Neuronal stem cell (in vitro differentiated cells): ENCODE measurements around the gene MEIOB.

Experiments
- DNase-seq: peaks from one replicate; pipeline ENCODE4 v3.0.0-alpha.2; 2013; ENCODE audit warnings: low spot score
- H2AFZ ChIP-seq: one replicate; pipeline ENCODE4 v1.6.1; 2013; ENCODE audit warnings: mild to moderate bottlenecking, low read length, inconsistent platforms
- H2AK5ac ChIP-seq: 2 replicates; pipeline ENCODE4 v1.6.1; 2013; ENCODE audit warnings: low read depth, mild to moderate bottlenecking, inconsistent platforms, low read length, moderate library complexity, mixed read lengths
- H2BK120ac ChIP-seq: 2 replicates; pipeline ENCODE4 v1.6.1; 2013; ENCODE audit warnings: low read depth, mild to moderate bottlenecking, inconsistent platforms, low read length, moderate library complexity, mixed read lengths
- H2BK12ac ChIP-seq: one replicate; pipeline ENCODE4 v1.6.1; 2013; ENCODE audit warnings: low read length, inconsistent platforms
- H2BK15ac ChIP-seq: 2 replicates; pipeline ENCODE4 v1.6.1; 2013; ENCODE audit warnings: mild to moderate bottlenecking, low read length, inconsistent platforms, mixed read lengths
- H2BK5ac ChIP-seq: one replicate; pipeline ENCODE4 v1.6.1; 2013; ENCODE audit warnings: inconsistent platforms, mild to moderate bottlenecking, low read length, moderate library complexity
- H3K14ac ChIP-seq: one replicate; pipeline ENCODE4 v1.6.1; 2013; ENCODE audit warnings: low read length, inconsistent platforms
- H3K18ac ChIP-seq: 2 replicates; pipeline ENCODE4 v1.6.1; 2013; ENCODE audit warnings: low read length, inconsistent platforms
- H3K23ac ChIP-seq: 2 replicates; pipeline ENCODE4 v1.6.1; 2013; ENCODE audit warnings: low read depth, mild to moderate bottlenecking, mixed read lengths, low read length, inconsistent platforms; ENCODE audit not compliant: poor library complexity
- H3K27ac ChIP-seq: replicated peaks from 3 replicates; pipeline ENCODE4 v1.5.1; 2013; ENCODE audit warnings: low read length, inconsistent platforms
- H3K27me3 ChIP-seq, 3 experiments: 2 replicates each; pipeline ENCODE4 v1.6.1; 2013; ENCODE audit warnings: low read length in 3 of 3, mild to moderate bottlenecking in 2 of 3, inconsistent platforms in 1 of 3, low read depth in 1 of 3, mixed read lengths in 1 of 3, moderate library complexity in 1 of 3; ENCODE audit not compliant: control insufficient read depth in 3 of 3, insufficient read depth in 3 of 3
- H3K36me3 ChIP-seq, 2 donors: replicated peaks in 1 of 2; 2 replicates each; pipeline ENCODE4 v1.6.1; 2013; ENCODE audit warnings: low read length in 2 of 2; ENCODE audit not compliant: control insufficient read depth in 2 of 2, insufficient read depth in 2 of 2
- H3K4ac ChIP-seq: 2 replicates; pipeline ENCODE4 v1.6.1; 2013; ENCODE audit warnings: inconsistent platforms, mild to moderate bottlenecking, low read length, moderate library complexity
- H3K4me1 ChIP-seq, 2 donors: 1 replicate in 1 of 2; 2 replicates in 1 of 2; pipeline ENCODE4 v1.6.1; 2013; ENCODE audit warnings: low read length in 2 of 2, low read depth in 1 of 2; ENCODE audit not compliant: control insufficient read depth in 2 of 2, insufficient read depth in 1 of 2
- H3K4me2 ChIP-seq: one replicate; pipeline ENCODE4 v1.6.1; 2013; ENCODE audit warnings: mild to moderate bottlenecking, low read length, inconsistent platforms; ENCODE audit not compliant: insufficient read depth, poor library complexity, severe bottlenecking
- H3K4me3 ChIP-seq, 2 donors: 2 replicates each; pipeline ENCODE4 v1.5.1; 2013; ENCODE audit warnings: low read length in 2 of 2, mild to moderate bottlenecking in 2 of 2, inconsistent platforms in 1 of 2, moderate library complexity in 1 of 2
- H3K79me1 ChIP-seq: one replicate; pipeline ENCODE4 v1.6.1; 2013; ENCODE audit warnings: low read depth, mild to moderate bottlenecking, inconsistent platforms, low read length, moderate library complexity
- H3K9ac ChIP-seq: one replicate; pipeline ENCODE4 v1.6.1; 2013; ENCODE audit warnings: mild to moderate bottlenecking, low read depth, low read length, inconsistent platforms; ENCODE audit not compliant: poor library complexity
- H3K9me3 ChIP-seq, 2 donors: replicated peaks in 1 of 2; 2 replicates each; pipeline versions ENCODE3 to v1.6.1; 2013; ENCODE audit warnings: low read length in 2 of 2, mild to moderate bottlenecking in 2 of 2, inconsistent platforms in 1 of 2, low read depth in 1 of 2, mixed read lengths in 1 of 2, moderate library complexity in 1 of 2; ENCODE audit not compliant: control insufficient read depth in 2 of 2, insufficient read depth in 1 of 2
- H4K8ac ChIP-seq: one replicate; pipeline ENCODE4 v1.6.1; 2013; ENCODE audit warnings: low read depth, mild to moderate bottlenecking, inconsistent platforms, low read length, moderate library complexity
- H4K91ac ChIP-seq: one replicate; pipeline ENCODE4 v1.6.1; 2013; ENCODE audit warnings: low read length, low read depth, mild to moderate bottlenecking, inconsistent platforms; ENCODE audit not compliant: poor library complexity
- WGBS, 2 donors: extraction: QIAGEN DNeasy Blood & Tissue Kit; methylation state at CpG; one replicate each; pipeline ENCODE4 v1.1.7; 2013; ENCODE audit warnings: missing lambda C conversion rate in 2 of 2, mixed read lengths in 1 of 2; ENCODE audit not compliant: insufficient read length in 2 of 2, insufficient replicate concordance in 1 of 2; ENCODE audit errors: extremely low coverage in 2 of 2; 5-methylcytosine and 5-hydroxymethylcytosine counted together

MEIOB gene

GRCh38 chr16:1785846-1786170 is 86.2 kb downstream of the MEIOB start:
- Histone ChIP-seq H3K27me3 (no peaks in the 10 kb centered on the region), H3K14ac (no peak overlapping the region), H3K79me1 (peaks cover 47% of the 10 kb centered on the region), H2BK5ac (no peak overlapping the region), H3K27ac (no peak overlapping the region), H2BK12ac (no peak overlapping the region), H3K9me3 (no peaks in the 10 kb centered on the region), H3K4me3 (no peak overlapping the region), H3K9ac (no peak overlapping the region), H2BK15ac (no peak overlapping the region), H3K4me2 (no peak overlapping the region), H2BK120ac (no peak overlapping the region), H4K91ac (no peak overlapping the region), H3K4ac (no peak overlapping the region), H3K36me3 (peaks cover 30 to 66% of the 10 kb centered on the region in 2 donors), H3K4me1 (peaks cover 7% of the 10 kb centered on the region in 2 donors), H3K18ac (no peak overlapping the region), H3K23ac (no peak overlapping the region), H4K8ac (no peak overlapping the region), H2AFZ (no peak overlapping the region), H2AK5ac (no peak overlapping the region)
- no peak for DNase-seq
- WGBS, 2 donors, result no CpG with 5 or more reads among the region's 14 CpGs

DNA sequence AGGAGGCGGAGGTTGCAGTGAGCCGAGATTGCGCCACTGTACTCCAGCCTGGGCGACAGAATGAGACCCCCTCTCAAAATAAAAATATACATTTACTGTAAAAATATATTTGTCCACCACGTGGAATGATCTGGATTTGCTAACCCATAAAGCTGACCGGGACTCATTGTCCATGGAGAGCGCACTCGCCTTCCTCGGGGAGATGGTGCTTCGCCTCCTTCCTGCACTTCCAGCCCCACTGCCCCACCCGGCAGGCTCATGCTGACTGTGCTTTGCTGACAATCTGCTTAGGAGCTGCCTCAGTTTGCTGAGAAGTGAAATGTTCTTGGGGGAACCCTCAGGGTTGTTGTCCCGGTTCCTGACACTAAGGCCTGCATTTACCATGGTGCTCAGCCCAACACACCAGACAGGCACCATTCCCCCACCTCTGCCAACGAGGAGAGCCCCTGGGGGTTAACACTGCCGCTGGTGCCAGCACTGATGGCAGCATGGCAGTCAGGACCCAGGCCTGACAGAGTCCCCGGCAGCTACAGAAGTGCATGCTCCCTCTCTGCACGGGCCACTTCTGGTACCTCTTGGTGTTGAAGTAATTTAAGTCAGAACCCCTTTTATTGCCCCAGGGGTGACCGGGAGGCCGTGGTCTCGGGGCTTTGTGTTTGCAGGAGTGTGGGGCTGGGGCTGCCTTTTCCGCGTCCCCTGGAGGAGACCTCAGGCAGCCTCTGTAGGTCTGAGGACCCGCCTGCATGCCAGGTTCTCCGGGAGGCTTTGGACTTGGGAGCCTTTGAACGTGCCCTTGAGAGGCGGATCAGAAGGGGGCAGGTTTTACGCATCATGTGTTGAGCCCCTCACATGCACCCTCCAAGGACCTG is 86.8 kb downstream of the MEIOB start:
- Histone ChIP-seq H3K9me3 (no peaks in the 10 kb centered on the region), H2BK5ac (no peak overlapping the region), H4K8ac (no peak overlapping the region), H3K4me3 (no peak overlapping the region), H3K4me2 (no peak overlapping the region), H3K14ac (no peak overlapping the region), H3K18ac (no peak overlapping the region), H2AK5ac (no peak overlapping the region), H3K79me1 (peaks cover 47% of the 10 kb centered on the region), H3K27ac (no peak overlapping the region), H2BK12ac (no peak overlapping the region), H2BK120ac (no peak overlapping the region), H3K4me1 (peaks cover 7% of the 10 kb centered on the region in 2 donors), H3K27me3 (no peaks in the 10 kb centered on the region), H2BK15ac (no peak overlapping the region), H3K4ac (no peak overlapping the region), H2AFZ (no peak overlapping the region), H3K23ac (no peak overlapping the region), H3K9ac (no peak overlapping the region), H4K91ac (no peak overlapping the region), H3K36me3 (peaks cover 30 to 66% of the 10 kb centered on the region in 2 donors)
- DNase-seq, result no peak
- no CpG with 5 or more reads among the region's 26 CpGs for WGBS, 2 donors
